Stimulated activated CD4-positive, alpha-beta T cell treated with anti-CD3 and anti-CD28 coated beads, Interleukin-2, amount 100 ng/mL, for 4 hours (primary cell): ENCODE results near the gene TAF4.

Experiments used
- DNase-seq: peaks from one replicate; pipeline ENCODE4 v3.0.0-alpha.2; 2020; ENCODE audit warnings: low read depth

TAF4 gene

DNA sequence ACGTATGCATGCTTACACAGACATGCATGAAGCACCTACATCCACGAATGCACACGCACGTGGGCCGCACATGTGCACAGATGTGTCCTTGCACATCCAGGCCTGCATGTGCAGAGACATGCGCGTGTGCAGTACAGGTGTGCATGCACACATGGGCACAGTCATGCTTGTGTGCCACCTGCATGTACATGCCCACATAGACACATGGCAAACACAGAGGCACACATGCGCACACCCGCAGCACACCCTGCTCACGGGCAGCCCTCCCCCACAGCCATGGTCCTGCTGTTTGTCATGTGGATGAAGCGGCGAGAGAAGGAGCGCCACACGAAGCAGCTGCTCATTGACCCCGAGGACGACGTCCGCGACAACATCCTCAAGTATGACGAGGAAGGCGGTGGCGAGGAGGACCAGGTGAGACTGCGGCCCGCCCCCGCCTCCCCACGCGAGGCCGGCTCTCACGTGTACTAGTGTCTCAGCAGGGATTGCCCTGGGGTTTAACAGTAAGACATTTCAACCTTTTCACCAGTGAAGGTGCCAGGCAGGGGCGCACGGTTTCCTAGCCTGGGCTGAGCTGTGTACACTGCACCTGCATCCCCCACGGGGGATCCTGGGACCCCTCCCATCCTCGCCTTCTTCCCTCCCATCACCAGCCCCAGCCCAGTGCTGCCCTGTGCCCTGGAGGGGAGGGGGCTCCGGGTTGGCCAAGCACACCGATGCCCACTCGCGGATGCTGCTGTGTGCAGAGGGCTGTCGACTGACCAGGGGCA is 132.8 kb downstream of the TAF4 start:
- DNase-seq = no peak

DNA sequence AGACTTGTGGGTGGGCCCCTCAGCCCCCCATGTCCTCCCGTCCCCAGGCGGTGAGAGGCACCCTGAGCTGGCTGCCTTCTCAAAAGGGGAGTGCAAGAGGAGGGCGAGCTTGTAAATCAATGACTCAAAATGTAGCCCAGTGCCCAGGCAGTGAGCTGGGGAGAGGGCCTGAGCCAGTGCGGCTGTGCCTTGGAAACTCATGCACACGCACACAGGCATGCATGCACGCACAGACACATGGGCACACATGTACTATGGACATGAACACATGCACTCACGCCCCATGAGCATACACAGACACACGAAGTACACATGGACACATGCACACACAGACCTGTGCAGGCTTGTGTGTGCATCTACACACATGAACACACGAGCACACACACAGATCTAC is 133.5 kb downstream of the TAF4 start:
- no peak for DNase-seq

- no peak for DNase-seq
Observed at GRCh38 chr20:61931476-61932198, 134.0 kb downstream of the TAF4 start.

DNA sequence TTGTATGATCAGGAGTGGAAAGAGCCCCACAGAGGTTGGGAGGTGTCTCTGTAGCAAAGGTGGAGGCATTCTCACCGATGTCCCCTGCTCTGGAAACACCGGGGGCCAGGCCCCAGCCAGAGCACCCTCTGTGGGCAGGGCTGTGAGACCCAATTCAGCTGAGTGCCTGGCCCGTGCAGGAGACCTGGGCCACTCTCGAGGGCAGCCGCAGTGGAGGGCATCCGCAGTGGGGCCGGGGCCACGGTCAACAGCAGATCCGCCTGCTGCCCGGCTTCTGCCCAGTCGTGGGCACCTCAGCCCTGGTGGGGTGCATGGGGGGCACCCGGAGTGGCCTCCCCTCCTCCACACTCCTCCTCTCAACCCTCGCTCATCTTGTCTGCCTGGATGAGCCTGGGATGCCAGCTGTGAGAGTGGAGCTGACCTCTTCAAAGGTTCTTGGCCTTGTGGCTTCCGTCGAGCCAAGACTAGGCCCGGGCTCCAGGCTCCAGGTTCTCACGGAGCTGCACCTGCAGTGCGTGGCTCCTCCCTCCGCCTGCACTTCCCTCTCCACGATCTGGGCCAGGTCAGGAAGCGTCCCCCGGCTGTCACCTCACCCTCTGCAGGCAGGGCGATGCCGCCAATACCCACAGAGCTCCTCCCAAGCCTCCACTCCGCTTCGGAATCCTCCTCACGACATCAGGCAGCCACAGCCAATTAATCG is 134.8 kb downstream of the TAF4 start:
- no peak for DNase-seq

GRCh38 chr20:61929971-61930666 is 135.6 kb downstream of the TAF4 start:
- no peak for DNase-seq

DNA sequence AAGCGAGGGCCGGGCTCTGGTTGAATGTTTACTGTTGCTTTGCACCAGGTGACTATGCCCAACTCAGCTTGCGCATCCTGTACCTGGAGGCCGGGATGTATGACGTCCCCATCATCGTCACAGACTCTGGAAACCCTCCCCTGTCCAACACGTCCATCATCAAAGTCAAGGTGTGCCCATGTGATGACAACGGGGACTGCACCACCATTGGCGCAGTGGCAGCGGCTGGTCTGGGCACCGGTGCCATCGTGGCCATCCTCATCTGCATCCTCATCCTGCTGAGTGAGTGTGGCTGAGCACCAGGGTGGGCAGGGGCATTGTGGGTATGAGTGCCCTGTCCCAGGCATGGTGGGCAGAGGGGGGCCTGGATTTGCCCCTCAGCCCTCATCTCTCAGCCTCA is 136.1 kb downstream of the TAF4 start:
- DNase-seq = no peak

DNA sequence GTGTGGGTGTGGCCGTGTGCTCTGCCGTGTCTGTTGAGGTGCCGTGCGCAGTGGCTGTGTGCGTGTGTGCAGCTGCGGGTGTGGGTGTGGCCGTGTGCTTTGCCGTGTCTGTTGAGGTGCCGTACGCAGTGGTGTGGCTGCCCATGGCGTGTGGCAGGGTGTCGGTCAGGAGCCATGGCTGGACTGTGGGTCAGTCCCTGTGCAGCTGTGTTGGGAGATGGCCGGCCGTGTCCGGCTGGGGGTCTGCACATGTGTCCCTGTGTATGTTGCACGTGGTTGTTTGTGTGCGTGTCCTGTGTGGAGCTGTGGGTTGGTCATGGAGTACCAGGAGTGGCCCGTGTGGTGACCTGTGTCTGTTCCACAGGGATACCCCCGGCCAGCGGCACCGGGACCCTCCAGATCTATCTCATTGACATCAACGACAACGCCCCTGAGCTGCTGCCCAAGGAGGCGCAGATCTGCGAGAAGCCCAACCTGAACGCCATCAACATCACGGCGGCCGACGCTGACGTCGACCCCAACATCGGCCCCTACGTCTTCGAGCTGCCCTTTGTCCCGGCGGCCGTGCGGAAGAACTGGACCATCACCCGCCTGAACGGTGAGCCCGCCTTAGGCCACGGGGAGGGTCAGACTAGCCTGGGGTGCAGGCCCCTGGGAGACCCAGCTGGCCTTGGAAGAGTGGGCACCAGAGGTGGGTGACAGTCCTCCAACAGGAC is 137.7 kb downstream of the TAF4 start:
- DNase-seq = no peak

GRCh38 chr20:61927193-61927825 is 138.4 kb downstream of the TAF4 start:
- no peak for DNase-seq

DNA sequence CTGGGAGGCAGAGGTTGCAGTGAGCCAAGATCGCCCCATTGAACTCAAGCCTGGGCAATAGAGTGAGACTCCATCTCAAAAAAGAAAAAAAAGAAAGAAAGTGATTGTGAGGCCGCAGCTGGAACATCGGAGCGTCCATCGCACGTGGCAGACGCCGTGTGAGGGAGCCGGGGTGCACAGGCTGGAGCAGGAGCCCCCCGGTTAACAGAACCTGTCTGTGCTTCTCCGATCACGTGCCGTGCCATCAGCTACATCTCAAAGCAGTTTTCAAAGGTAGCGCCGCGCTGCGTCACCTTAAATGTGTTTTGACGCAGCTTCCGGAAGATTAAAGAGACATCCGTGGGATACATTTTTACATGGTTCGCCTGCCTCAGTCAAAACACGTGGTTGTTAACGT is 138.9 kb downstream of the TAF4 start:
- DNase-seq = no peak

GRCh38 chr20:61926253-61926613 is 139.4 kb downstream of the TAF4 start:
- no peak for DNase-seq

- DNase-seq = no peak
Observed at GRCh38 chr20:61925555-61926252, 140.0 kb downstream of the TAF4 start.

- DNase-seq = no peak
Observed at GRCh38 chr20:61924858-61925554, 140.7 kb downstream of the TAF4 start.
